Inferior parietal cortex (tissue), 1 donor: ENCODE results near the gene TMEM130.
"Not testable (repeated sequence)": the region's sequence is repeated elsewhere in the genome, so short reads cannot be mapped to it uniquely, and the experiment has no call there.

Experiments used
- DNase-seq: peaks from one replicate; pipeline ENCODE4 v3.0.0-alpha.2; 2016; ENCODE audit errors: extremely low spot score

TMEM130 gene

DNA sequence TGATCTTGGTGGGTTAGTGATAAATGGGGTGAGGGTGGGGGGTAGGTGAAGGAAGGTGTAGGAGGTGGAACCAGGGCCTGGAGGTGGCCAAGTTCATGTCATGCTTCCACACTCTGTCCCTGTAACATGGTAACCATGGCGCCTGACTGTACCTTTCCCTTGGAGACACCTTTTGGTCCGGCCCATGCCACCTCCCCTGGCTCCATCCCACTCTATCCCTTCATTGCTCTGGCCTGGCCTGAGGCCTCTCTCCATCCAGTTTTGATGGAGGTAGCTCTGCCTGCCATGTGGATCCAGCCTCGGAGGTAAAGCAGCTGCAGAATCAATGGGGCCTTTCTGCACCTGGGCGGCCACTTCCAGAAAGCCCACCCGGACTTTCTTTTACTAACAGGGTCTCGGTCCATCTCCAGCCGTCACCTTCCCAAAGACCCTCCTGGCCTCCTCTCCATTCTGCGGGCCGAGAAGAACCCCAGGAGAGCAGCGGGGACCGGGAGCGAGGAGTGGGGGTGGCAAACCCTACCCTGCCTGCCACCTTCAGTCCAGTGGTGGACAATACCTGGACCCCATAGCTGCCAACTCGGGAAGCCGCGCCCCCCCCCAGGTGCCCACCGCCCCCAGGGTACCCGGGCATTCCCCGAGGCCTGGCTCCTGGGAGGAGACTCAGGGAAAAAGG lies 8.0 kb upstream of the TMEM130 start:
- no peak for DNase-seq

DNA sequence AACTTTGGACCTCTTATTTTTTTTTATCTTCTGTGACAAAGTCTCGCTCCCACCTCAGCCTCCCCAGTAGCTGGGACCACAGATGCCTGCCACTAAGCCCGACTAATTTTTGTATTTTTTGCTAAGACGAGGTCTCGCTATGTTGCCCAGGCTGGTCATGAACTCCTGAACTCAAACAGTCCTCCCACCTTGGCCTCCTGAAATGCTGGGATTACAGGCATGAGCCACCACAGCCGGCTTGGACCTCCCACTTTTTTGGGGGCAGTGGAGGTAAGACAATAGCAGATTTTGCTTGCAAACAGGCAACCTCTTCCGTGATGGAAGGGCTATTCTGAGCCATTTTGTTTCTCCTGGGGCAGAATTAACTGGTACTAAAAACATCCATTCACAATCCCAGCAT lies 7.3 kb upstream of the TMEM130 start:
- no peak for DNase-seq

DNA sequence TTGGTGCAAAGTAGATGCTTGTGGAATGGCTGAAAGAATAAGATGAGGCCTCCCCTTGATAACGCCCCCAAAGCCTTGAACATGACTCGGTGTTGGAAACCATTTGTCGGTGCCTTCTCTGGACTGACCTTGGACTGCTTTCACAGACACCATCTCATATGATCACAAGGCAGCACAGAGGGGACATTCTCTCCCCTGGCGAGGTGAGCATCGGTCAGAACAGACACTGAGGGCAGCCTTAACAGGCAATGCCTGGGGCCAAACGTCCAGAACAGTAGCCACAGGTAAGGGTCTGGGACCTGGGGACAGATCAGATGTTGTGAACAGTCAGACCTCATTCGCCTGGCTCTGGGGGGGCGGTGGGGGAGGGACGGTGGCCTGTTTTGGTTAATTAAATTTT lies 5.7 kb upstream of the TMEM130 start:
- no peak for DNase-seq

DNA sequence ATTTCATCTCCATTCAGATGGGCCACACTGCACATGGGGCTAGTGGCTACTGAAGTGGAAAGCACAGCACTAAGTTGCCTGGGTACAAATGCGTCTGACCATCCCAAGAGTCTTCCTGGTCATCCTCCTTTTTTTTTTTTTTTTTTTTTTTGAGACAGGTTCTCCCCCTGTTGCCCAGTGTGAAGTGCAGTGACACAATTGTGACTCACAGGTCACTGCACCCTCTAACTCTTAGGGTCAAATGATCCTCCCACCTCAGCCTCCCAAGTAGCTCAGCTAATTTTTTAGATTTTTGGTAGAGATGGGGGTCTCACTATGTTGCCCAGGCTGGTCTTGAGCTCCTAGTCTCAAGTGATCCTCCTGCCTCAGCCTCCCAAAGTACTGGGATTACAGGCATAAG lies 5.1 kb upstream of the TMEM130 start:
- DNase-seq, result no peak

DNA sequence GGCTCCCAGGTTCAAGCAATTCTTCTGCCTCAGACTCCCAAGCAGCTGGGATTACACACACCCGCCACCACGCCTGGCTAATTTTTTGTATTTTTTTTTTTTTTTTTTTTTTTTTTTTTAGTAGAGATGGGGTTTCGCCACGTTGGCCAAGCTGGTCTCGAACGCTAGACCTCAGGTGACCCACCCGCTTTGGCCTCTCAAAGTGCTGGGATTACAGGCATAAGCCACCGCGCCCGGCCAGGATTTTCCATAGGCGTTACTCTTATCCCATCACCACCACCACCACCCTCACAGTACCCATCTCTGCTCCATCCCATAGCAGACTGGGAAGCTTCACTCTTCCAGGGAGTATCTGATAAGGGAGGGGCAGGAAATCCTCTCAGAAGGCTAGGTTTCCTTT lies 3.8 kb upstream of the TMEM130 start:
- DNase-seq, result not testable (repeated sequence)

DNA sequence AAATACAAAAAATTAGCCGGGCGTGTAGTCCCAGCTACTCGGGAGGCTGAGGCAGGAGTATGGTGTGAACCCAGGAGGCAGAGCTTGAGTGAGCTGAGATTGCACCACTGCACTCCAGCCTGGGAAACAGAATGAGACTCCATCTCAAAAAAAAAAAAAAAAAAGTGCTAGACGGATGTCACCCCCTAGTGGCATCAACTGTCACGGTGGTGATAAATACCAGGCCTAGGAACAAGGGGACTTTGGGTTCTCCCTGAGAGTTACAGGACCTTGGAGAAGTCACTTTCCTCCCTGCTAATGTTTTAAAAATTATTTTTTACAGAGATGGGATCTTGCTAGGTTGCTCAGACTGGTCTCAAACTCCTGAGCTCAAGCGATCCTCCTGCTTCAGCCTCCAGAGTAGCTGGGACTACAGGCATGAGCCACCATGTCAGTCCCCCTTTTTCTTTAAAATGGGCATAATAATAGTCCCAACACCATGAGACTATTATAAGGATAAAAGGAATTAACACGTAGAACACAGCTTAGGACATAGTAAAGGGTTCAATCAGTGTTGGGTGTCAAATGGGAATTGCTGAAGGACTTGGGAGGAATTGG lies 2.6 kb upstream of the TMEM130 start:
- DNase-seq, result no peak

DNA sequence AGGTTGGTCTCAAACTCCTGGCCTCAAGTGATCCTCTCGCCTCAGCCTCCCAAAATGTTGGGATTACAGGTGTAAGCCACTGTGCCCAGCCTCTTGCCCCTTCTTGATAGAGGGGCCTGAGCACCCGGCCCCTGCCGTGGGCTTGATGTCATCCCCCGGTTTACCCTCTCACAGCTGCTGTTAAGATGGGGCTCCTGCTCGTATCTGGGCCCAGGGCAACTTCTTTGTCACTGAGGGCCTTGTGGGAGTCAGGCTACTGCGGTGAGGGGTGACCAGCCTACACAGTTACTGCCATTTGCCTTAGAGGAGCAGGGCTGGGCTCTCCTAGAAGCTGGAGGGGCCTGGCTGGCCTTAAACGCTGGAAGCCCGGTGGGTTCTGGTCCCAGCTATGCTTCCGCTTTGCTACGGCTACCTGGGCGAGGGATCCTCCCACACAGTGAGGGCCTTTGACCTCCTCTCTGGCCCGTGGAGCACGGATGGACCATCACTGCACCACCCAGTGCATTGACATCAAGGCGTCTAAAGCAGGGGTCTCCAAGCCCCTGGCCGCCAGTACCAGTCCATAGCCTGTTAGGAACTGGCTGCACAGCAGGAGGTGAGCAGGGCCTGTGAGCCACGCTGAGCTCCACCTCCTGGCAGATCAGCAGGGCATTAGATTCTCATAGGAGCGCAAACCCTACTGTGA lies 1.1 kb upstream of the TMEM130 start:
- no peak for DNase-seq

DNA sequence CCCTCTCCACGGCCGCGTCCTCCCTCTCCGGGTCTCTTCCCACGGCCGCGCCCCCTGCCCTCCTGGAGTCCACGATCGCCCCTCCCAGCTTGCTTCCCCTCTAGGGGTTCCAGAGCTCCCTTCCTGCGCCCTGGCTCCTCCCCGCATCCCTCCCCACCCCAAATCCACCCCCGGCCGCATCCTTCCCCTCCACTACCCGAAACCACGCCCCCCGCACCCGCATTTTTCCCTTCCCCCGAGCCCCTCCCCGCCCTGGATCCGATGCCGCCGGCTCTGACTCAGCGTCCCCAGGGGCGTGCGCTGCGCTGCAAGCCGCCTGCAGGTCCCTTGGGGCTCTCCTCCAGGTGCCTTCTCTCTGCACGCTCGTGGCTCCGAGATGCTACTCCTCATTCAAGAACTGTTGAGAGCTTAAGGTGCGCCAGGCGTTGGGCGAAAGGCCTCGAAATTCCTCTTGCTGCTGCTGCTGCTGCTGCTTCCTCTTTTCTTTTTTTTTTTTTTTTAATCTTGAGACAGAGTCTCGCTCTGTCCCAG lies 372 bp upstream of the TMEM130 start:
- peak; percentile 32 for DNase-seq

DNA sequence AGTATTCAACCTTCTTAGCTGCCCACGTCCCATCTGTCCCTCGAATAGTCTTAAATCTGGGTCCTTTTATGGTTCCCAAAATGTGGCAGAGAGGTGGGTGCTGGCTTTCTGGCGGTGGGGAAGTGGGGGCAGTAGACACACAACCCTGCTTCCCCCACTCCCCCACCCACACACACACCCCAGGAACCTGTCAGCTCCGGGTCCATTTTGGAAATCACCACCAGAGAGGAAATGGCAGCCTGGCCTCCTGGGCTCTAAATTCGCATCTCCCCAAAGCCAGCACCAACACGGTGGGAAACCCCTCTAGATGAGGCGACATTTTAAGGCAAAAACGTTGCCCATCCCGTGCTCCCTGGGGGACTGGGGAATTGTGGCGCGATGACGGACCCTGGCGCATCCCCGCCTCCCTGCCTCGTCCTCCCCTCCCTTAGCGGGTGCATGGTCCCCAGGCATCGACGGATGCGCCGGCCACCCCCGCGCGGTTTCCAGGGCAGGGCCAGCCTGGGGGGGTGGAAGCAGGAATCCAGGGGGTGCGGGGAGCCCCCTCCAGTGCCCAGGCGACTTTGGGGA lies 702 bp downstream of the TMEM130 start:
- DNase-seq, result peak; percentile 13

DNA sequence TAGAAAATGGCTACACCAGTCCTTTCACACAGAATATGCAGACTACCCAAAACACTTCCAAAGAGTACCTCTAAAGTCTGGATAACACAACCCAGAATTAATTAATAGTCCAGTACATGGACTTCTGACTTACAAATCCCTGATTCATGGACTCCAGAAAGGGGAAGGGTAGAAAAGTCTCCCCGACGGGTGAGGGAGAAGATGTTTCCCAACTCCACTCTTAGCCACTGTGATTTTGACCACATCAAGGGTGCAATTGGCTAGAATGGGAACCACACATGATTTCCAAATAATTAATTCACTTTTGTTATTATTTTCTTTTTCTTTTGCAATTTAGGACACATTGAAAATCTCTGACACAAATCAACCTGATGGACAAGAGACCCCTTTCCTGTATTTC lies 1.4 kb downstream of the TMEM130 start:
- DNase-seq, result no peak

DNA sequence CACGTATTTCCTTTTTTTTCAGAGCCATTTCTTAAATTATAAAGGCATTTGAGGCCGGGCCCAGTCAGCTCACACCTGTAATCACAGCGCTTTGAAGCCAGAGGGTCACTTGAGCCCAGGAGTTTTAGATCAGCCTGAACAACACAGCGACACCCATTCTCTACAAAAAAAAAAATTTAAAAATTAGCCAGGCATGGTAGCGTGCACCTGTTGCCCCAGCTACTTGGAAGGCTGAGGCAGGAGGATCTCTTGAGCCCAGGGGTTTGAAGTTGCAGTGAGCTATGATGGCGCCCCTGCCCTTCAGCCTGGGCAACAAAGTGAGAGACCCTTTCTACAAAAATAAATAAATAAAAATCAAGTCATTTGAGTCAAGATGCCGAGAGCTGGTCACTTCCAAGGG lies 3.0 kb downstream of the TMEM130 start:
- no peak for DNase-seq

DNA sequence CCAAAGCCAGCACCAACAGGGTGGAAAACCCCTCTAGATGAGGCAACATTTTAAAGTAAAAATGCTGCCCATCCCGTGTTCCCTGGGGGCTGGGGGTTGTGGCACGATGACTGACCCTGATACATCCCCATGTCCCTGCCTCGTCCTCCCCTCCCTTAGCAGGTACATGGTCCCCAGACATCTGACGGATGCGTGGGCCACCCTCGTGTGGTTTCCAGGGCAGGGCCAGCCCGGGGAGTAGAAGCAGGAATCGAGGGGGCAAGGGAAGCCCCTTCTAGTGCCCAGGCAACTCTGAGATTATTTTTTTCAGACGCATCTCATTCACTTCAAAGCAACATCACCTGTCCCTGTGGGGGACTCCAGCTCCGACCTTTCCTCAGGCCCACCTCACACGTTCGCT lies 3.5 kb downstream of the TMEM130 start:
- no peak for DNase-seq

DNA sequence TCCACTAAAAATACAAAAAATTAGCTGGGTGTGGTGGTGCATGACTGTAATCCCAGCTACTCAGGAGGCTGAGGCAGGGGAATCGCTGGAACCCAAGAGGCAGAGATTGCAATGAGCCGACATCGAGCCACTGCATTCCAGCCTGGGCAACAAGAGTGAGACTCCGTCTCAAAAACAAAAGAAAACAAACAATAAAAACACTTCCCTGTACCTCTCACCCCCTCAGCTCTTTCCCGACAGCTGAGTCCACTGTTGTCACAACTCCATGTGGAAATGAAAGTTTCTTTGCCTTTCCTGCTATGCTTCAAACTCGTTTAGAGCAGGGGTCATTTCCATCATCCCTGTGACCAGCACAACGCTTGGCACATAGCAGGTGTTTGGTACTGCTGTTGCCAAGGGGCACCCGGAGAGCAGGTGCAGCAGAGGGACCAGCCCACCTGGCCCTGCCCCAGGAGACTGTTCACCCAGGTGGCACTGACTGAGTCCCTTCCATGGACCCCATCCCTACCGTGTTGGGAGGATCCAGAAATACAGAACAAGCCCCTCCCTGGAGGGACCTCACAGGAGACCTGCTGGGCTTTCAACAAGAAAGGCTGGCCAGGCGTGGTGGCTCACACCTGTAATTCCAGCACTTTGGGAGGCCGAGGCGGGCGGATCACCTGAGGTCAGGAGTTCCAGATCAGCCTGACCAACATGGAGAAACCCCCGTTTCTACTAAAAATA lies 4.9 kb downstream of the TMEM130 start:
- DNase-seq, result no peak

DNA sequence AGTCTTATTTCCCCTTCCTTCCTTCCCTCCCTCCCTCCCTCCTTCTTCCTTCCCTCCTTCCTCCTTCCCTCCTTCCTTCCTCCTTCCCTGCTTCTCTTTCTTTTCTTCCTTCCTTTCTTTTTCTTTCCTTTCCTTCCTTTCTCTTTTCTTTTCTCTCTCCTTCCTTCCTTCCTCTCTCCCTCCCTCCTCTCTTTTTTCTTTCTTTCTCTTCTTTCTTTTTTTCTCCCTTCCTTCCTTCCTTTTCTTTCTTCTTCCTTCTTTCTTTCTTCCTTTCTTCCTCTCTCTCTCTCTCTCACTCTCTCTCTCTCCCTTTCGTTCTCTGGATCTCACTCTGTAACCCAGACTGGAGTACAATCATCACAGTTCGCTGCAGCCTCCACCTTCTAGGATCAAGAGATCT lies 6.2 kb downstream of the TMEM130 start:
- DNase-seq, result no peak

DNA sequence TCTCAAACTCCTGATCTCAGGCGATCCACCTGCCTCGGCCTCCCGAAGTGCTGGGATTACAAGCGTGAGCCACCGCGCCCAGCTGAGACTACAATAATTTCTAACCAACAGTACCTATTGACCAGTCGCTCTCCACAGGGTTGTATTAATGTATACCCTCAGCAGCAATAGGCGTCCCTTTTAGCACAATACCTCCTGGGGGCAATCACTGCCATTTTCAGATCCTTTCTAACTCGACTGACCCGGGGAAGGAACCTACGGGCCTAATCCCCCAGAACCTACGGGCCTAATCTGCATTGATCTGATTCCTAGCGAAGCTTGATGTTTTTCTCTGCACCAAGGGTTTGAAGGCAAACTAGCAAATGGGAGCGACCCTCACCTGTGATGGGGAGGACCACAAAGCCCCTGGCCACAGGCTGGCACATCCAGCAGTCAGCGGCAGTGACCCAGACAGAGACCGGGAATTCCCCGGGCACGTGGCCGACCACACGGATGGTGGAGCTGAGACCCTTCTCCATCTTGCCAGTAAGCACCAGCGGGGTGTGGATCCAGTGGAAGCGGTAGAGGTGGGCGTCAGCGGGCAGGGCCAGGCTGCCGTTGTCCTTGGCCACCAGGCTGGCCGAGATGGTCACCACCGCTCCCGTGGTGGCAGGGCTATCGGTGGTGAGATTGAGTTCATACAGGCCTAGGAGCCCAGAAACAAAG lies 6.9 kb downstream of the TMEM130 start:
- no peak for DNase-seq

DNA sequence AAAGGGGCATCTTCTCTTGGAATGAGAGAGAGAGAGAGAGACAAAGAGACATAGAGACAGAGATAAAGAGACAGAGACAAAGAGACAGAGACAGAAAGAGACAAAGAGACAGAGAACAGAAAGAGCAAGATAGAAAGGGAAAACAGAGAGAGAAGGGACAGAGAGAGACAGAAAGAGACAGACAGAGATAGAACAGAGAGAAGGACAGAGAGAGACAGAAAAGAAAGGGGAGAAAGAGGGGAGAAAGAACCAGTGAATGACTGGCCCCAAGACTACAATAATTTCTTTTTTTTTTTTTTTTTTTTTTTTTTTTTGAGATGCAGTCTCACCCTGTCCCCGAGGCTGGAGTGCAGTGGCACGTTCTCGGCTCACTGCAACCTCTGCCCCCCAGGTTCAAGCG lies 7.6 kb downstream of the TMEM130 start:
- DNase-seq, result no peak

DNA sequence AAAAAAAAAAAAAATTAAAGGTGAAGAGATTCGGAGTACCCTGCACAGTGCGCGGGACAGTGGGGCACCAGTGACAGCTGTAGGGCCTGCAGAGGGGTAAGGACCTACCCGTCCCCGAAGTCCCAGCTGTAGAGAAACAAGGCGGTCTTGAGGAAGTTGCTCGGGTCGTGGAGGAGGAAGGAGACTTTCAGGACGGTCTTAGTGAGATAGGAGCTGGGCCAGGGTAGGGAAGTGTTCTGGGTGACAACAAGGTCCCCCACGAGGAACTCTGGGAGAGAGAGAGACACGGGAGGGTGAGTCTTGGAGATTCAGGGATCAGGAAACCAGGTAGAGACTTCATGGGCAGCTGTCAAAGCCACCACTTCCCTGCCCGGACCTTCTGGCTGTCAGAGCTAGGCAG lies 9.7 kb downstream of the TMEM130 start:
- DNase-seq, result no peak

DNA sequence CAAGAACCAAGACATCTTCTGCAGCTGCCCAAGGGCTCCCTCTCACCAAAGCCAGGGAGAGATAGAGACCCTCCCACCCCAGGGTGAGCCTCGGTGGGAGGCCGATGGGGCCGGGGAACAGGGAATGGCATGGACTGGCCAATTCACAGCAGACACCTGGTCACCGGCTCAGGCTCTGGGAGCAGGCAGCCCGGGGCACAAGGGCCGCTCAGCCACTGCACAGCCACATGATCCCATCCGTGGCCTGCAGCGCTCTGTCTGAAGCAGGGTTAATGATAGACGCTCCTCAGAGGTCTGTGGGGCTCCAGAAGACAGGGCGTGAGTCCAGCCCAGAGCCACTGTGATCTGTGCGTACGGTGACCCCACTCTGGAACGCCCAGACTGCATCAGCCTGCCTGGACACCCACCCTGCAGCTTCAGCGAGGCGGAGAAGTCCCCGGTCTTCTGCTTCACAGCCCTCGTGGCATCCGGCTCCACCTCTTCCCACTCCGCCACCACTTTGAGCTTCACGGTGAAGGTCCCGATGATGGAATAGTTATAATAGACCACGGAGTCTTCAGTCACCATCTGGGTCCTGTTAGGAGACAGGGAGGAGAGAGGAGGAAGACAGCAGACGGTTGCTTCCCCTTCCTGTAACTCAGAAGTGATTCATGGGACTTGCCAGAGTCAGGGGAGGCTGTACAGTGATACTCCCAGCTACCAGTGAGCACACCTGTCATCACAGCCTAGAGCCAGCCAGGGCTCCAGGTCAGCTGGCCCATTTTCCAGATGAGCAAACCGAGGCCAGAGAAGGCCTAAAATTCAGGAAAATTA lies 14.0 kb downstream of the TMEM130 start:
- DNase-seq, result no peak

DNA sequence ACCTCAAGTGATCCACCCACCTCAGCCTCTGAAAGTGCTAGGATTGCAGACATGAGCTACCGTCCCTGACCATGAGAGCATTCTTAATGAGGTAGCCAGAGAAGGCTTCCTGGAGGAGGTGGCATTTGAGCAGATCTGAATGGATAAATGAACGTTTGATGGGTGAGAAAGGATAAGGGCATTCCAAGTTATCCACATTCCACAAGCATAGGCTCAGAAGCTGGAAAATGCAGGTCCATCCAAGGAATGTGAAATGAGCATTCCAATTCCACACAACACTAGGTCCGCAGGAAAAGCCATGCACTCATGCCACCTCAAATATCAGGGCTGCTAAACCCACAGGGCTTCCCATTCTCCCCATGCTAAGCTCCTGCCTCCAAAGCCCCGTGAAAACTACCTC lies 17.0 kb downstream of the TMEM130 start:
- DNase-seq, result no peak

DNA sequence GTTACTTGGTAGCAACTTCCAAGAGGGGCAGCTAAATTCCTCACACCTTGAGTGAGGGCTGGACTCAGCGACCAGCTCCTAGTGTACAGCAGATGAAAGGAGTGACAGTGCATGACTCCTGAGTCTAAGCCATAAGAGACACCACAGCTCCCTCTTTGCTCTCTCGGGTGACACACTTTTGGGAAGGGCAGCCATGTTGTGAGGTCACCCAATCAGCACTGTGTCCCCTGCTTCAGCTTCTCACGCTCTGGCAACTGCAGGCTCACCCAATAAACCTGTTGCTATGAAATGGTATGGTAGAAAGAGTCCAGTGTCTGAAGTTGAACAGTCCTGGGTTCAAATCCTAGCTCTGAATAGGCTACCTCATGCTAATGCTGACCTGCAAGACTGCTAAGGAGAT lies 20.9 kb downstream of the TMEM130 start:
- no peak for DNase-seq

DNA sequence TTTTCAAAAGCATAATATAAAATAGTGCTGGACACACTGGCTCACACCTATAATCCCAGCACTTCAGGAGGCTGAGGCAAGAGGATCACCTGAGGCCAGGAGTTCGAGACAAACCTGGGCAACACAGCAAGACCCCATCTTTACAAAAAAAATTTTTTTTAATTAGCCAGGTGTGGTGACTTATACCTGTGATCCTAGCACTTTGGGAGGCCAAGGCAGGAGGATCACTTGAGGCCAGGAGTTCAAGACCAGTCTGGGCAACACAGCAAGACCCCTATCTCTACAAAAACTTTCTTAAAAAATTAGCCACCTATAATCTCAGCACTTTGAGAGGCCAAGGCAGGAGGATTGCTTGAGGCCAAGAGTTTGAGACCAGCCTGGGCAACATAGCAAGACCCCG lies 27.3 kb downstream of the TMEM130 start:
- not testable (repeated sequence) for DNase-seq
